D341Med (cell line): ENCODE measurements around the gene TOPORS.
A peak's percentile ranks its signal among the peaks of the same experiment; 100 is the strongest.
"Not testable (repeated sequence)": the region's sequence is repeated elsewhere in the genome, so short reads cannot be mapped to it uniquely, and the experiment has no call there.

Experiments used
- DNase-seq: peaks from one replicate; pipeline ENCODE4 v3.0.0; 2012; ENCODE audit warnings: low spot score

Gene TOPORS

DNA sequence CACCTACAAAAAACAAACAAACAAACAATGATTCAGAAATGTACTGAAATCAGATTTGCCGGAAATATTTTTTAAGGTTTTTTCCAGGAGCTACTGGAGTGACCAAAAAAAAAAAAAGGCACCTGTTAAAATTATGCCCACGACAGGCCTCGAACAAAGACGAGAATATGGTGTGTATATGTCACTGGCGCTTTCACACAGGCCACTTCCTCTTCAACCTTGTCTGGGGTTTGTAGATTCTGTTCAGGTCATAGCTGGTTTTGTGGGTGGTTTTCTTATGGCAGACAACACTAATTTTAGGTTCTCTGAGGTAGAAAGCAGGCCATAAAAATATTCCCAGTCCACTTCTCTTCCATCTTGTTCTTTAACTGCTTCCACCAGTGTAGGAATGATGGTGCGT, 13.6 kb upstream of the TOPORS start:
- no peak for DNase-seq

GRCh38 chr9:32558408-32558934, 6.1 kb upstream of the TOPORS start:
- no peak for DNase-seq

DNA sequence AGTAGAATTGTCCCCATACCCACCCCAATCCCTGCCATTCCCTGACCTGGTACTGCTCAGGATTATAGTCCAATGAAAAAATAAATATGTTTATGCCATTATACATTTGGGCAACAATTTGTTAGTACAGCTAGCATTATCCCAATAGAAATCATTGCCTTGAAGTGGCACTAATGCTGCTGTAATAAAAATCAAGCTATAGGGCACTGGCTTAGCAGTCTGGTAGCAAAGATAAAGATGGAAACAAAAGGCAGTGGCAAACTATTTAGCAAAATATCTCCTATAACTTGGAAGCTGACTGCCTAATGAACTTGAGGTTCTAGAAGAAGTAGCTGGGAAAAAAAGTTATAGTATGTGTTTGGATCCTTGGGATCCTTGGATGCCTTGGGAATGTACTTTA, 2.2 kb upstream of the TOPORS start:
- no peak for DNase-seq

DNA sequence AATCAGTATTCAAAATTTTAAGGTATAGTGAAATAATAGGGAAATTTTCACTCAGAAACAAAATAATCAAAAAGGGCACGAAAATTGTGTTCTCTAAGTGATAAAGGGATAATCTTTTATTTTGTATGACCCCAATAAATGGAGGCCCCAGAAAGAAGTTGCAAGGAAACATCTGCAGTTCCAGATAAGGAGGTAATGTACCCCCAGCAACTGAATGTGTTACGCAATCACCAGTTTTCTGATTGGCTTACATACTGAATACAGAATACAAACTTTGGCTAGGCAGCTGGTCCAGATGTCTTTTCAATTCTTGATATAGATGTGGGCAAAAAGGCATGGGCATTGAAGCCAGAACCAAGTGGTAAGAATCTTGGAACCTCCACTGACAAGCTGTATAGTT, 1.7 kb upstream of the TOPORS start:
- DNase-seq, result no peak

DNA sequence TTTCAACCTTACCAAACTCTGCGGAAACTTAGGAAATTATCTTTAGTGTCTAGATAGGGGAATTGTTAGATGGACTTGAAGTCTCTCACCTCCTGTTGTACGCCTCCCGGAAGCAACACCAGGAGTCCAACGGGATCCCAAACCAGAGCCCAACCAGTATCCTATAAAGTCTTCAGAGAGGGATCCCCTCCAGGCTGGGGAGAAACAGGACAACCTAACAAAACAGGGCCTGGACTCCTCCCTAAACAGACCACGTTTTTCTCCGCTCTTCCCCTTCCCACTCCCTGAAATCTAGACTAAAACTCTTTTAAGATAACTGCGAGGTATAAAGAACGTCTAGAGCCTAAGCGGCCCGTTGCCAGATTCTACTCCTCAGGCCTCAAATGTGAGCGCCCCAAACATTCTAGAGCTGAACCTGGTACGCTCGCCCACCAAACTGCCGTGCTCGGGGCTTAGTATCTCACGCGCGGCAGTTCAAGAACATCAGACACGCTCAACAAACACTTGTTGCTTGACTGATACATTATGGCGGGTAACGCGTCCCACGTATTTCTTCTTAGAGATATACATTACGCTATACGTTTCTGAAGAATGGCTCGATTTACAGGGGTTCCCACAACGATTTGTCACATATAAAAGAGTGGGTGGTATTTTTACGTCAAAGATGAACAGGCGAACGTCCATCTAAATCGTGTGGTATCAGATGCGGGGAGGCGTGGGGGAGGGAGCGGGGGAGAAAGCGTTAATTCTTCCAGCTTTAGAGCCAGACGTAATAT, 922 bp downstream of the TOPORS start:
- DNase-seq, result peak; percentile 40

DNA sequence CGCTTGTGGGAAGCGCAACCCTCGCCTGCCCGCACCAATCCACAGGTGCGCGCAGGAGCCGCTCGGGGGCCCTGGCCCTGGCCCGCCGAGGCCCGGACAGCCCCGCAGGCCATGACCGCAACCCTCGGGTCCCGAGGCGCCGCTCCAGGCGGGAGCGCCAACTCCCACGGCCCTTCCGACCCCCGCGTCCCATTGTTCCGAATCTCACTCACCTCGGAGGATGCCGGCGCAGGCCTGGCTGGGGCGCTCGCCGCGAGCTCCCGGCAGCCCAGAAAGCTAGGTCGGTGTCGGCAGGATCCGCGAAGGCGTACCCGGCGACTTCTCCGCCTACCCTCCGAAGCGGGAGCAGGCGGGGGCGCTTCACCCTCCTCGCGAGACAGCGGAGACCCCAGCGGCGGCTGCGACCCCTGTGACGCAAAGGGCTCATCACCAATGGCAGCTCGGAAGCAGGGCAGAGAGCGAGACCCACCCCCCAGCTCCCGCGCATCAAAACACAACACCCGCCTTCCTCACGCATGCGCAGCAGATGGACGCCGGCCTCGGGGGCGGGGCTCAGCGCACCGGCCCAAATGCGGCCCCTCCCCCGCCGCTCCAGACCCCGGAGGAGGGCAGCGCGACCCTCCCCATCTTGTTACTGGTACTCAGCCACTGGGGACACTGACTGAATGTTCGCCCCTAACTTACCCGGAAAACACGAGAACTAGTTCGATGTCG, 1.7 kb downstream of the TOPORS start:
- peak; percentile 97 for DNase-seq

DNA sequence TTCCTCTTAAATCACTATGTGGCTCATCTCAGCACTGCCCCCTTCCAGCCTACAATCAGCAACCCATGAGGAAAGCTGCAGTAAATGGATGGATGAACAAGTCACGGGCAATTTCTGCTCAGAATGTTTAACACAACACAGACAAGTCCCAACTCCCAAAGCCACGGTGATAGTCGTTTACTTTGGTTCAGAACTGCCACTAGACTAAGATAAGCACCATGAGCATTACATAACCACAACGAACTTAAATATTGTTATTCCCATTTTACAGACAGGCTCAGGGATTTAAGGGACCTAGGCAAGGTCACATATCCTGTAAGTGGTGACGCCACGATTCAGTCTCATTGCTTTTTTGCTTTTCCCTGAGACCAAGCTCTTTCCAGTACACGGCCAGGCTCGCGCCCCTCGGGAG, 2.2 kb downstream of the TOPORS start:
- DNase-seq, result no peak

GRCh38 chr9:32548213-32548612, 4.2 kb downstream of the TOPORS start:
- DNase-seq, result not testable (repeated sequence)

- DNase-seq, result no peak
Observed at GRCh38 chr9:32545884-32546283, 6.5 kb downstream of the TOPORS start.

GRCh38 chr9:32543047-32543446, 9.3 kb downstream of the TOPORS start:
- no peak for DNase-seq

GRCh38 chr9:32533816-32534215, 18.6 kb downstream of the TOPORS start:
- DNase-seq, result no peak

GRCh38 chr9:32533336-32533735, 19.1 kb downstream of the TOPORS start:
- peak; percentile 24 for DNase-seq

- no peak for DNase-seq
Observed at GRCh38 chr9:32526707-32527048, 25.7 kb downstream of the TOPORS start.

DNA sequence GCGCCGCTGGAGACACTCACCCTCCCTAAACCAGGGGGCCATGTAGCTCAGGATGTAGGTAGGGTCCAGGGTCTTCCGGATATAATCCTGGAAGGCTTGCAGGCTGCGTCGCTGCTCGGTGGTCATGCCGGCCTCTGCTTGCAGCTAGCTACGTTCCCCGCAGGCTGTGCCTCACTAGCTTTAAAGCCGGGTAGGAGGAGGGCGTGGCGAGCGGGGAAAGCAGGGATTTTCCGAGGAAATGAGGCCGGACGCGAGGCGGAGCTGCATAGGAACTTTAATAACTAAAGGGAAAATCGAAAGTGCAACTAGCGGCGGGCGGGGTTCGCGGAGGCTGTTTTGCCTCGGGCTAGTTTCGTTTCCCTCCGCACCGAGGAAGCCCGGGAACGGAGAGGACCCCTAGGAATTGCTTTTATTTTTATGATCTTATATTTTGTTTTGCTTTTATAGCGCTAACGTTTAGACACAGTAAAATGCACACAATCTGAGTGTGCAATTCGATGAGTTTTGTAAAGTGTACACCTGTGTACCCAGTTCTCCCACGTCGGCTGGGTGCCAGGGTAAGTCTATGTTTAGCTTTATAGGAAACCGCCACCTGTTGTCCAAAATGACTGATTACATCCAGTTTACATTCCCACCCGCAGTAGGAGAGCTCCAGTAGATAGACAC, 26.2 kb downstream of the TOPORS start, which contains the start of gene RIGI:
Gene RIGI, minus strand, starts transcription at position 156 of the 666 bp plus-strand sequence. Its CDS starts 30 bp downstream, at position 126.
- peak; percentile 69 for DNase-seq

DNA sequence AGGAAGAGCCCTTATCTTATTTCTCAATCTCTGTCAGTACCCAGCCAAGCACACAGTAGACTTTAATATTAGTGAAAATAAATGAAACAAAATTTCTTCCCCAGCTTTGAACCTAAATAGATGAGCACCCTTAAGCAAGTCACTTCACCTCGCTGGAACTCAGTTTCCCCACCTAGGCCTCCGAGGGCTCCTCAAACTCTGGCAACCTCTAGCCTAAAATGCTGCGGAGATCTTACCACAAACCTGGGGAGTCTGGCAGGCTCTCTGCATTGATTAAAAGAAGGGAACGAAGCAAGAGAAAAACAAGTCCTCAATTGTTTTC, 26.7 kb downstream of the TOPORS start:
- DNase-seq, result no peak

DNA sequence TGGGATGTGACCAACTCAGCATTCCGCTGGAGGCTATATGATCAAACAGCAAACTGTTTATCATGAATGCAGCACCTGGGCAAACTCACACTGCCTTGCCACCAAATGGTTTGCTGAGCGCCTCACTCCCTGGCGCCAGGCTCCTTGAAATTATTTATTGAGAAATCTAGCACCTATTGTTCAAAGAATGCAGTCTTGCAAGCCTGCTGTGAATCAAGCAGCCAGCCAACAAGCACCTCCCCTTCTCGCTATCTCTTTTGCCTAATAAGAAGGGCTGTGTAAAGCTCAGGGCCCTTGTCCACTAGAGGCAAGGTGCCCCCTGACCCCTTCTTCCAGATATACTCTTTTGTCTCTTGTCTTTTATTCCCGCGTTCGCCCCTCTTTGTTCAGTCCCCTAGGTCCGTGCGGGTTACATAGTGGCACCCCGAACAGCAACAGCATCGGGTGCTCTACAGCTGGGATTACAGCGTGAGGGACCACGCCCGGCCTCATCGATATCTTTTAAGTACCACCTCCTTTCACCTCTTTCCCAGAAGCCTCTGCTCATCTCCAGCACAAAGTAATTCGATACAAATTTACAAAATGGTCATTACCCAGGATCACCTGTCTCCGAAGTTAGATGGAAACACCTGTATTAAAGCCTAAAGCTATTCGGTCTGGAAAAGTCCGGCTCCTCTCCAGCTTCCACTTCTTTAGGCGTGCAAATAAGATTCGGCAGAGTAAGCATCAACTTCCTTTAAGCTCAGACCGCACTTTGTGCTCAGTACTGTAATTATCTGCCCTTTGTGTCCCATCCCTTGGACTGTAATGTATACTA, 27.3 kb downstream of the TOPORS start:
- DNase-seq, result no peak

DNA sequence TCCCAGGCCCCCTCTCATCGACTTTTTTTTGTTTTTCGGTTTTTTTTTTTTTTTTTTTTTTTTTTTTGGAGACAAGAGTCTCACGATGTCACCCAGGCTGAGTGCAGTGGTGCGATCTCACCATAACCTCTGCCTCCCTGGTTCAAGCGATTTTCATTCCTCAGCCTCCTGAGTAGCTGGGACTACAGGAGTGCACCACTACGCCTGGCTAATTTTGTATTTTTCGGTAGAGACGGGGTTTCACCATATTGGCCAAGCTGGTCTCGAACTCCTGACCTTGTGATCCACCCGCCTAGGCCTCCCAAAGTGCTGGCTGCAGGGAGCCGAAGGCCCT, 27.9 kb downstream of the TOPORS start:
- DNase-seq, result not testable (repeated sequence)

DNA sequence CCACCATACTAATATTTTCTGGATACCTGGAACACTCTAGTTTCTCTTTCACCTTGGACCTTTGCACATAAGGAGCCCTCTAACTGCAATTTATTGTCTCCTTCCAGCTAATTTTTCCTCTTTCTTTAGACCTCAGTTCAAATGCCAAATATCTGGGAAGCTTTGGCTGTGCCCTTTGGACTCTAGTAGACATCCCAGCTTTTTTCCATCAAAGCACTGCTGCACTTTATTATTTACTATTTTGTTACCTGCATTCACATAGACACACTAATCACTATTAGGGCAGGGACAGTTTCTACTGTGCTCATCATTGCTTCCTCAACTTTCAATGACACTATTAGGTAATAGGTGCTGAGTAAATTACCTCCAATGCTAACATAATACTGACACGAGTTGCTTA, 28.5 kb downstream of the TOPORS start:
- no peak for DNase-seq

DNA sequence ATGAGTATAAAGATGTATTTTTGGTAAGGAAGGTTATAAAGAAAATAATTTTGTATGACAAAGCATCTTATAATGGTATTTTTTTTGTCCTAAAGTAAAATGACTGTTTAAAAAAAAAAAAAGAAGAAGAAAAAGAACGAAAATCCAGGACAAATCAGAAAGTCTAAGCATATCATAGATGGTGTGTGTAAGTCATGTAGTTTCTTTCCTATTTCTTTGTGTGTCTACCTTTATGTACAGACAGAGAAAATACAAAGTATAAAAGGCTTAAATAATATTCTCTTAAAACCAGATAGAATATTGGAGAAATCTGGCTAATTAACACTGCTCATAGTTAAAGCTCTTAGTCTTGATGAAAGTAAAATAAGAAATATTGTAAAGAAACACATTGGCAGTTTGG, 34.1 kb downstream of the TOPORS start:
- DNase-seq, result no peak

DNA sequence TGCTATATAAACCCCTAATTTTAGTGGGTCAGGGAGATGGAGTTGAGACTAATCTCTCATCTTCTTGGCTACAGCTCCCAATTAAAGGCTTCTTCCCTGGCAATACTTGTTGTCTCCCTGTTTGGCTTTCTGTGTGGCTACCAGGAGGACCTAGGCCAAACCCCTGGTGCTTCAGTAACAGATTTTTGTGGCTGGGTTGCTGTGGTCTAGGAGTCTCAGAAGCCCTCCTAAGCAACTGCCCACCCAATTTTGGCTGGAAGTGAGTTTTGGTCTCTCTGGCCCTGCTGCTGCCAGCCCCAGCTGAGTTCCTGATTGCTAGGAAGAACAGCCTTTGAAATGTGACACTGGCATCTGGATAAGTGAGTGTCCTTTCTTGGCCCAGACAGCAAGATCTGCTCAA, 36.1 kb downstream of the TOPORS start:
- no peak for DNase-seq

GRCh38 chr9:32508728-32509127, 43.7 kb downstream of the TOPORS start:
- DNase-seq, result no peak

- DNase-seq, result no peak
Observed at GRCh38 chr9:32503008-32503407, 49.4 kb downstream of the TOPORS start.
